GM10248 (cell line): ENCODE results near the gene TOM1L2.
"Not testable (repeated sequence)": the region's sequence is repeated elsewhere in the genome, so short reads cannot be mapped to it uniquely, and the experiment has no call there.

ENCODE experiments used
- CTCF ChIA-PET: fragments of 300-600 bp; sonication (Branson Sonifier 250); formaldehyde crosslinking; extraction: SDS; loops from one replicate; lab custom pipeline; 2021; ENCODE audit warnings: antibody characterized with exemption; lab: Yijun Ruan, JAX
- POLR2A ChIA-PET: fragments of 350-650 bp; sonication (Branson Sonifier 250); formaldehyde crosslinking; extraction: SDS; loops from one replicate; lab custom pipeline; 2020; ENCODE audit warnings: antibody characterized with exemption; lab: Yijun Ruan, JAX
- DNase-seq: peaks from one replicate; pipeline ENCODE4 v3.0.0; 2012; ENCODE audit errors: extremely low spot score
- TF ChIP-seq, protein P1 (sequence below): IDR thresholded peaks from 2 replicates; pipeline ENCODE4 v1.5.1; 2012; ENCODE audit warnings: mild to moderate bottlenecking, low read depth; ENCODE audit errors: extremely low read depth, missing control alignments, control extremely low read depth

Gene TOM1L2

DNA sequence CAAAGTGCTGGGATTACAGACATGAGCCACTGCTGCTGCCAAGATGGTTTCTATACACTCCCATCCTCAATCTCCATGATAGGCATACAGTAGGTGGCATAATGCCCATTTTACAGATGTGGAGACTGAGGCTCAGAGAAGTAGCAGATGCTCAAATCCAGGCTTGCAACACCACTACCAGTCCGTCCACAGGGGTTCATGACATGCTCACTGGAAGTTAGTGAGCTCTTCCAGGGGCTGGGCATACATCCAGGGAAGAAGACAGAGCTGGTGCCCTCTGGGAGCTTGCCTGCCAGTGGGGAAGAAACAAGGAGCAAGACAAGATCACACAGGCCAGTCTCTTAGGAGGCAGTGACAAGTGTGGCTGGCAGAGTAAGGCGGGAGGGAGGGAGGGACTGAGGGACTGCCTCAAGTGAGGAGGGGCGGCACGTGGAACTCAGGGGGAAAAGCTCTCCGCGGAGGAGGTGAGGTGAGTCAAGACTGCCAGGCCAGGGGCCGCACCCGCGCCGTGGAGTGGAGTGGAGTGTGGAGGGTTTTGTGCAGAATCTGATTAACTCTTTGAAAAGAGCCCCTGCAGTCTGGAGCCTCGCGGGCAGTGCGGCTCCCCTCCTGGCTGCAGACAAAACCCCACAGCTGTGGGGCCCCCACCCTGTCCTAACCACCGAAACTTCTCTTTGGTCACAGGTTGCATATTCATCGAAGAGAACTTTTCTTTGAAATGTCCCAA, 163.3 kb downstream of the TOM1L2 start:
- TF ChIP-seq, protein P1, sequence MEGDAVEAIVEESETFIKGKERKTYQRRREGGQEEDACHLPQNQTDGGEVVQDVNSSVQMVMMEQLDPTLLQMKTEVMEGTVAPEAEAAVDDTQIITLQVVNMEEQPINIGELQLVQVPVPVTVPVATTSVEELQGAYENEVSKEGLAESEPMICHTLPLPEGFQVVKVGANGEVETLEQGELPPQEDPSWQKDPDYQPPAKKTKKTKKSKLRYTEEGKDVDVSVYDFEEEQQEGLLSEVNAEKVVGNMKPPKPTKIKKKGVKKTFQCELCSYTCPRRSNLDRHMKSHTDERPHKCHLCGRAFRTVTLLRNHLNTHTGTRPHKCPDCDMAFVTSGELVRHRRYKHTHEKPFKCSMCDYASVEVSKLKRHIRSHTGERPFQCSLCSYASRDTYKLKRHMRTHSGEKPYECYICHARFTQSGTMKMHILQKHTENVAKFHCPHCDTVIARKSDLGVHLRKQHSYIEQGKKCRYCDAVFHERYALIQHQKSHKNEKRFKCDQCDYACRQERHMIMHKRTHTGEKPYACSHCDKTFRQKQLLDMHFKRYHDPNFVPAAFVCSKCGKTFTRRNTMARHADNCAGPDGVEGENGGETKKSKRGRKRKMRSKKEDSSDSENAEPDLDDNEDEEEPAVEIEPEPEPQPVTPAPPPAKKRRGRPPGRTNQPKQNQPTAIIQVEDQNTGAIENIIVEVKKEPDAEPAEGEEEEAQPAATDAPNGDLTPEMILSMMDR: peak; percentile 8
- DNase-seq: peak; percentile 84
- POLR2A ChIA-PET: no interaction called here
- CTCF ChIA-PET: interaction anchor here (0.9 to 7.7 kb wide), 7 partner anchors 9 to 110 kb away, joined by 3 to 93 read pairs (median 3); no protein-coding TSS in a partner anchor

DNA sequence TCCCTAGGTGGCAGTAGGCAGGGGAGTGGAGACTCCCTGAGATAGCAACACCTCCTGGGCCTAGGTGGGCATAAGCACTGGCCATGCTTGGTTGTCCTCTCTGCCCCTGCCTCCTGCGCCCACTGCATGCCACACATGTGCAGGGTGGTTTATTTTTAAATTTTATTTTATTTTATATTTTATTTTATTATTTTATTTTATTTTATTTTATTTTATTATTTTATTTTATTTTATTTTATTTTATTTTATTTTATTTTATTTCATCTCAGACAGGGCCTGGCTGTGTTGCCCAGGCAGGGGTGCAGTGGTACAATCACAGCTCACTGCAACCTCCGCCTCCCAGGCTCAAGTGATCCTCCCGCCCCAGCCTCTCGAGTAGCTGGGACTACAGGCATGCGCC, 164.0 kb downstream of the TOM1L2 start:
- DNase-seq, POLR2A ChIA-PET: not testable (repeated sequence)
- CTCF ChIA-PET: interaction anchor here (1.3 to 7.7 kb wide), 4 partner anchors 27 to 111 kb away, joined by 3 to 93 read pairs (median 6); no protein-coding TSS in a partner anchor

DNA sequence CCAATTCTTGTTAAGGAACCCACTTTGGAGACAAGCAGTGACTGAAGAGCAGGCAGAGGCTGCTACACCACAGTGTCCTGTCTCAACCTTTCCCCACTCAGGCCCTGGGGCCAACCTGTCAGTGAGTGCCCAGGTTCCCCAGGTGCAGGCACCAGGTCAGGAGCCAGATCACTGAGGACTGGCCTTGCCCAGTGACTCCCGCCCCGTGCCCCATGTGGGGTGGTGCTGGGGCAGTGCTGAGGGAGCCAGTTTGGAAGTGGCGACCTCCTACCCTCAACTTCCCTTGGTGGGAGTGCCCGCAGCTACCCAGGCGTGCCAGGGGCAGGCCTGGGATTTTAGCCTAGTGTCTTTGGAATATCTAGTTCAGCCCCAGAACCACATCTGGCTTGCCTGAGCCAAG, 164.8 kb downstream of the TOM1L2 start:
- ChIA-PET POLR2A (no interaction called here), CTCF (no interaction called here)
- DNase-seq: no peak
- TF ChIP-seq, protein P1: no peak

DNA sequence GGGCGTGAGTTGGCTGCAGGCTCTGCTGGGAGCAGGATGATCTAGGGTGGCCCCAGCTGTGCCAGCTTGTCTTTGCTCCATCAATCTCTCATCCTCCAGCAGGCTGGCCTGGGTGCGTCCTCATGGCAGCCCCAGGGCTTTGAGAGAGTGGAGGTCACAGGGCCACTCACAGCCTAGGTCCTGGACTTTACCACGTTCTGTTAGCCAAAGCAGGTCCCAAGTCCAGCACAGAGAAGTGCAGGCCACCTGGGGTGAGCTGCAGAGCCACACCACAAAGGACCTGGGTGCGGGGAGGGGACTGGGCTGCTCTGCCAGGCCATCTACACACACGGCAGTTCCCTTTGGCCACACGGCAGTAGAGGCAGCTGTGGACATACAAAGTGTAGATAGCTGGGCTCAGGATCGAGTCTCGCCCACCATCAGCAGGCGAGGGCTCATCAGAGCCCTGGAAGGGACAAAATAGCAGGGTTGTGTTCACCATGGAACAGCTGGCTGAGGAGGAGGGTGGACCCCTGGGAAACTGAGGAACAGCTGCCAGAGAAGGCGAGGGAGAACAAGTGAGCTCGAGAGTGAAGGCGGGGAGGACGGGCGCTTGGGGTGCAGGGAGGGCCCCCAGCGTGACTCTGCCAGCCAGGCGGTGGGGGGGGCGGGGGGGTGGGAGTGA, 165.5 kb downstream of the TOM1L2 start:
- ChIA-PET POLR2A (no interaction called here), CTCF (interaction anchor here (0.9 to 1.6 kb wide), 3 partner anchors 31 to 113 kb away, joined by 3 to 7 read pairs (median 3); no protein-coding TSS in a partner anchor)
- DNase-seq: no peak
- TF ChIP-seq, protein P1: no peak

DNA sequence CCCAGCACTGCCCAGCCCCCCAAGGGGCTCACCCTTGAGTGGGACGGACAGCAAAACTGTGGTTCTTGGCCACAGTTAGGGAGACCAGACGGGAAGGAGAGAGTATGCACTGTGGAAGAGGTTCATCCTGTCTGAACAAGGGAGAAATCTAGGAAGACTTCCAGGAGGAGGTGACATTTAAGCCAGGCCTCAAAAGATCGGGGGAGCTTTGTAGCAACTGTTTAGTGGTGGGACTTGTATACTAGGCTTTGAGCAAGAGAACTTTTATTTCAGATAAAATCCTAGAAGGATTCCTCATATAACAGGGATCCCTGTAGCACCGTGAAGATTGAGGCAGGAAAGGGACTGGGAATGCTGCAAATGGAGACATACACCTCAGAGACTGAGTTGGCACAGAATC, 166.2 kb downstream of the TOM1L2 start:
- CTCF ChIA-PET: interaction anchor here (0.9 to 1.6 kb wide), 3 partner anchors 32 to 113 kb away, joined by 3 to 7 read pairs (median 3); no protein-coding TSS in a partner anchor
- TF ChIP-seq, protein P1: no peak
- no peak for DNase-seq
- POLR2A ChIA-PET: no interaction called here

DNA sequence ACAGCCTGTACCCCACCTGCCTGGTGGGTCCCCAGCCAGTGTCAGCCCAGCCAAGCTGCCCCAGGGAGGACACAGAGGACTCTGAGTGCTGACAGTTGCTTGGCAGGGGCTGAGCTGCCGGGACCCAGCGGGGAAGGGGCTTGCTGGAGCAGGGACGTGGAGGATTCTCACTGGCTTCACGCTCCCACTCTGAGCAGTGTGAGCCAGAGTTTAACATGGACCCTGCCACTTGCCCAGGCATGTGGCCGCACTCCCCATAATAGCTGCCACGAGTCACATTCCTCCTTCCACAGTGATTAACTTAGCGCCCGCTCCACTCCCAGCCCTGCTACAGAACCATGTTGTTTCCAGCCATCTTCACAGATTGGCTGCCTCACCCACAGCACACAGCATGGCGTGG, 166.6 kb downstream of the TOM1L2 start:
- DNase-seq: no peak
- TF ChIP-seq, protein P1: no peak
- ChIA-PET CTCF (interaction anchor here (1.0 to 1.6 kb wide), 3 partner anchors 9 to 114 kb away, joined by 3 to 7 read pairs (median 3); no protein-coding TSS in a partner anchor), POLR2A (no interaction called here)
